Transverse colon (tissue), 4 donors: Measurements from ENCODE around the gene PACS1.

Source experiments
- CTCF ChIP-seq, 5 experiments: fragments of 200-600 bp in 3 of 5; fragments of 450-650 bp in 2 of 5; sonication (generic) in 3 of 5; IDR thresholded peaks; 1 replicate in 2 of 5; 2 replicates in 3 of 5; pipeline ENCODE4 v1.5.1; 2016 to 2017; ENCODE audit warnings: antibody characterized with exemption in 5 of 5, inconsistent platforms in 3 of 5, mild to moderate bottlenecking in 2 of 5, moderate library complexity in 1 of 5
- POLR2A ChIP-seq: fragments of 450-650 bp; IDR thresholded peaks from one replicate; pipeline ENCODE4 v1.6.1; 2016; ENCODE audit warnings: antibody characterized with exemption, mild to moderate bottlenecking, moderate library complexity
- POLR2AphosphoS5 ChIP-seq, 3 donors: sonication (generic); formaldehyde crosslinking; IDR thresholded peaks; one replicate each; pipeline ENCODE4 v1.6.1; 2016; ENCODE audit warnings: antibody characterized with exemption in 3 of 3

- TF ChIP-seq POLR2A (no peak), POLR2AphosphoS5 (IDR thresholded peaks at IDR 0.05) (no peak), CTCF (IDR thresholded peaks at IDR 0.05) (no peak)
Observed at GRCh38 chr11:66275984-66276612, 206.0 kb downstream of the PACS1 start.
